ENCODE data around the gene GYPC. TPM values are rescaled to one million over a fixed set of nuclear protein-coding genes. Genes with fewer than 3 reads are reported as not detected.
A peak's percentile ranks its signal among the peaks of the same experiment; 100 is the strongest.
"Not testable (repeated sequence)": the region's sequence is repeated elsewhere in the genome, so short reads cannot be mapped to it uniquely, and the experiment has no call there.

Gene GYPC
- total RNA-seq, 1 donor from 2014 or later, result 128 TPM

DNA sequence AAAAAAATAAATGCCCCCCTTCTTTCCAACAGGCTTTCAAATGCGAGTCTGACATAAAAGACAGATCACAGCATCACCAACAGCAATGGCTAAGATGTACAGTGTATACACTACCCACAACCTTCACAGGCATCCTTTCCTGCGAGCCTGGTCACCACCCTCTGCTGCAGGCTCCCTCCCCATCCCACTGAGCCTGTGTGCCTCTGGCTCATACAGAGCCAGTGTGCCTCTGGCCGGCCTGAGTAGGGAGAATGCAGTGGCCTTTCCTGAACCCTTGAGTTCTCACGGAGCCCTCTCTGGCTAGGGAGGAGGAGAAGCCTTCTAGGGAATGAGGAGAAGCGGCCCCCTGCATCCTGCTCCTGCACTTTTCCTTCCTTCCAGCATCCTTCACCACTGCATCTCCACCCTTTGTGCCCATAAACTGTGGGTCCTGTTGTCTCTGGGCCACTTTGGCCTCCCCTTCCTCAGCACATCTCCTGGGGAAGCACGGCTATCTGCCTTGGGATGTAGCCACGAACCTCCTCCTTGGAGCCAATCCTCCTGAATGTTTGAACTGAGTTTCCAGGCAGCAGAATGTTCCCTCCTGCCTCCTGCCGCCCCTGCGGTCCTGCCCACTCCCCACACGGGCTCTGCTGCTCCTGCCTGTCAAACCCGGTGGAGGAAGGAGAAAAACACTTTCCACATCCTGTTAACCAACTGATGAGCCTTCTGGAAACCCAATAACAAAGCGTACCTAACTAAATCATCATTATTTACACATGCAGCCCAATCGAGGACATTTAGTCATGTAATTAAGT lies 22.5 kb downstream of the GYPC start:
- H3K4me3 Mint-ChIP-seq (ENCODE audit: low read depth), result no peak overlapping the region
- H3K27ac Mint-ChIP-seq, result peak overlapping the region; percentile 64
- DNase-seq (ENCODE audit: low spot score), result no peak
- intact Hi-C loops (cut with micrococcal nuclease), result no loop called here
- H3K36me3 Mint-ChIP-seq (ENCODE audit: low read depth), result peaks cover 81% of the 10 kb centered on the region
- no peaks in the 10 kb centered on the region for H3K27me3 Mint-ChIP-seq (ENCODE audit: low read depth)
- H3K9me3 Mint-ChIP-seq, result peaks cover 22% of the 10 kb centered on the region
- H3K4me1 Mint-ChIP-seq (ENCODE audit: low read depth), result peaks cover 22% of the 10 kb centered on the region

DNA sequence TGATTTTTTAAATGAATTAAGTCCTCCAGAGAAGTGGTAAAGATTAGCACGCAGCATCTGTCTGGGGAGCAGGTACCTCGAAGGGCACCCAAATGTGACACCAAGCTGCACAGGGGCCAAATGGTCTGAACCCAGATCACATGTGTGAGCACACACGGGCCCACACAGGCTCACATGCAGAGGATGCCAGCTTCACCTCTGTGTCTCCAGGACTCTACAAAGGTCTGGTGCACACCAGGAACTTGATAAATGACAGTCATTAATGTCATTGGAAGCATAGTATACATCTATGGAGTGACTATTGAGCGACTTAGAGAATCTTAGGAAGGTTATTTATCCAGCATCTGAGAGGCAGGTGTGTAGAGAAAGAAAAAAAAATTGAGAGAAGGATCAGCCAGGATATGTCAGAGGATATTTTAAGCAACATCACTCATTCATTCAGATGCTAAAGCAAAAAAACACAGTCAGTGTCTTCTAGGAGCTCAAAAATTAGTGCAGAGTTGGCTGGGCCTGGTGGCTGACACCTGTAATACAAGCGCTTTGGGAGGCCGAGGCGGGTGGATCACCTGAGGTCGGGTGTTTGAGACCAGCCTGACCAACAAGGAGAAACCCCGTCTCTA lies 23.2 kb downstream of the GYPC start:
- Mint-ChIP-seq H3K4me3 (ENCODE audit: low read depth) (no peak overlapping the region), H3K36me3 (ENCODE audit: low read depth) (peaks cover 81% of the 10 kb centered on the region), H3K27ac (no peak overlapping the region), H3K4me1 (ENCODE audit: low read depth) (peaks cover 22% of the 10 kb centered on the region), H3K9me3 (peaks cover 21% of the 10 kb centered on the region), H3K27me3 (ENCODE audit: low read depth) (no peaks in the 10 kb centered on the region)
- intact Hi-C loops (cut with micrococcal nuclease), result no loop called here
- no peak for DNase-seq (ENCODE audit: low spot score)

- Mint-ChIP-seq H3K4me3 (ENCODE audit: low read depth) (no peak overlapping the region), H3K36me3 (ENCODE audit: low read depth) (peaks cover 77% of the 10 kb centered on the region), H3K4me1 (ENCODE audit: low read depth) (peaks cover 13% of the 10 kb centered on the region), H3K9me3 (peaks cover under 1% of the 10 kb centered on the region), H3K27me3 (ENCODE audit: low read depth) (no peaks in the 10 kb centered on the region), H3K27ac (no peak overlapping the region)
- intact Hi-C loops (cut with micrococcal nuclease), result no loop called here
- DNase-seq (ENCODE audit: low spot score), result no peak
Measured at GRCh38 chr2:126681505-126681904, 25.5 kb downstream of the GYPC start.

DNA sequence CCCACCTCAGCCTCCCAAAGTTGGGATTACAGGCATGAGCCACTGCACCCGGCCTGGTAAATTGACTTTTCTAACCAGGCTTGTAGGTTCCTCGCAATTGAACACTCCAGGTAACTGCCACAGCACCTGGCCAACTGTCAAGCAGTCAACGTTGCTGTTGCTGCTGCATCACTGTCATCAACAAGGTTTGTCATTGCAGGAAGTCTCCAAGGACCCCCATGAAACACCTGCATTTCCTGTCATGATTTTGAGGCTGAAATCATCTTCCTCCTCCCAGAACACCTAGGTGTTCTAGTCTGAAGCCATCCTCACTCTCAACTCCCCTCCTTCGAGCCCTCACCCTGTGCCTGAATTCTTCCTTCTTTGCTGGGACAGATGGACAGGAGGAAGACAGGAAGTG lies 29.7 kb downstream of the GYPC start:
- Mint-ChIP-seq H3K36me3 (ENCODE audit: low read depth) (peaks cover 84% of the 10 kb centered on the region), H3K9me3 (peaks cover 16% of the 10 kb centered on the region), H3K4me1 (ENCODE audit: low read depth) (peaks cover 4% of the 10 kb centered on the region), H3K27ac (no peak overlapping the region), H3K4me3 (ENCODE audit: low read depth) (no peak overlapping the region), H3K27me3 (ENCODE audit: low read depth) (no peaks in the 10 kb centered on the region)
- DNase-seq (ENCODE audit: low spot score), result no peak
- intact Hi-C loops (cut with micrococcal nuclease), result no loop called here

- no peak for DNase-seq (ENCODE audit: low spot score)
- peaks cover 87% of the 10 kb centered on the region for H3K36me3 Mint-ChIP-seq (ENCODE audit: low read depth)
- H3K27me3 Mint-ChIP-seq (ENCODE audit: low read depth), result no peaks in the 10 kb centered on the region
- peaks cover 18% of the 10 kb centered on the region for H3K9me3 Mint-ChIP-seq
- intact Hi-C loops (cut with micrococcal nuclease), result no loop called here
- H3K4me1 Mint-ChIP-seq (ENCODE audit: low read depth), result peaks cover 4% of the 10 kb centered on the region
- no peak overlapping the region for H3K4me3 Mint-ChIP-seq (ENCODE audit: low read depth)
- no peak overlapping the region for H3K27ac Mint-ChIP-seq
Measured at GRCh38 chr2:126686286-126686685, 30.3 kb downstream of the GYPC start.

DNA sequence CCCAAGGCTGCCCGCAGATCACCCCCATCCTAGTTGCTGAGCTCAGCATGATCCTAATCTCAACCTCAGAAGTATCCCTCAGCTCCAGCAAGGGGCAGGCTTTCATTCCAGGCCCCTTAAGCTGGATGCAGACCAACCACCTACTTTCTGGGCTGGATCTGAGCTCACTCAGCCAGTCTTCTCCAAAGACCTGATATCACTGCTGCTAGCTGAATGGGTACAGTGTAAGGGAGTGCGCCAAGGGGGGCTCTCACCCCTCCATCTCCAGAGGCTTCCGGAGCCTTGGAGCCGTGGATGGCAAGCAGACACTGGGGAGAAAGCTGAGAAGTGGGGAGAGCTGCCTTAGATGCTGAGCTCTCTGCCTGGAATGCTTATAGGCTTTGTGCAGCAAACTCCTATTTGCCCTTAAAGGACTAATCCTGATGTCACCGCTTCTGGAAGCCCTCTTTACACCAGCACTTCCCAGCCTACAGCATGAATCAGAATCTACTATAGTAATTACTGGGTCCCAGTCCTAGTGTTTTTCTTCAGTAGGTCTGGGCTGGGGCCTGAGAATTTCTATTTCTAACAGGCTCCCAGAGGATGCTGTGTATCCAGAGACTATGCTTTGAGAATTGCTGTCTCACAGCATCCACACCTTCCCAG lies 31.0 kb downstream of the GYPC start:
- Mint-ChIP-seq H3K27ac (no peak overlapping the region), H3K9me3 (peaks cover 18% of the 10 kb centered on the region), H3K4me3 (ENCODE audit: low read depth) (no peak overlapping the region), H3K36me3 (ENCODE audit: low read depth) (peaks cover 88% of the 10 kb centered on the region), H3K4me1 (ENCODE audit: low read depth) (peaks cover 4% of the 10 kb centered on the region), H3K27me3 (ENCODE audit: low read depth) (no peaks in the 10 kb centered on the region)
- intact Hi-C loops (cut with micrococcal nuclease), result no loop called here
- no peak for DNase-seq (ENCODE audit: low spot score)

DNA sequence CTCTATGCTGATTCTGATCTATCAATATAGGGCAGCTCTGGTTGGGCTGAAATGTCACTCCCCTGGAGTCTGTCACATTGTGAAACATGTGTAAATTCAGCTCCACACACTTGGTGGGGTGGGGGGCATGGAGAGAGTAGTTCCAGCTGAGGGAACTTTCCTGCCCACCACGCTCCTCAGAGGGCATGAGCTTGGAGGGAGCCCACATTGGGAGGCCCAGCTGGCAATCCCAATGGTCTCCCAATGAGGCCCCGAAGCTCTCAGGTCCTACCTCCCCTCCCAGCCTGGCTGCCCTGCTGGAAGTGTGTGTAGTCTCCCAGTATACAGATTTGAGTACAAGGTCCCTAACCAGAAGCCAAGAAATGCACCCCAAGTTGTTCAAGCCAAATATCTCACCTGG lies 31.5 kb downstream of the GYPC start:
- H3K4me1 Mint-ChIP-seq (ENCODE audit: low read depth), result peaks cover 4% of the 10 kb centered on the region
- no peak overlapping the region for H3K27ac Mint-ChIP-seq
- peaks cover 92% of the 10 kb centered on the region for H3K36me3 Mint-ChIP-seq (ENCODE audit: low read depth)
- H3K4me3 Mint-ChIP-seq (ENCODE audit: low read depth), result no peak overlapping the region
- peaks cover 23% of the 10 kb centered on the region for H3K9me3 Mint-ChIP-seq
- no peak for DNase-seq (ENCODE audit: low spot score)
- intact Hi-C loops (cut with micrococcal nuclease), result no loop called here
- H3K27me3 Mint-ChIP-seq (ENCODE audit: low read depth), result no peaks in the 10 kb centered on the region

- H3K9me3 Mint-ChIP-seq, result peaks cover 32% of the 10 kb centered on the region
- H3K4me1 Mint-ChIP-seq (ENCODE audit: low read depth); intact Hi-C loops (cut with micrococcal nuclease); H3K4me3 Mint-ChIP-seq (ENCODE audit: low read depth); DNase-seq (ENCODE audit: low spot score); H3K27ac Mint-ChIP-seq; H3K27me3 Mint-ChIP-seq (ENCODE audit: low read depth): not testable (repeated sequence)
- peaks cover 92% of the 10 kb centered on the region for H3K36me3 Mint-ChIP-seq (ENCODE audit: low read depth)
Measured at GRCh38 chr2:126688594-126688993, 32.6 kb downstream of the GYPC start.

GRCh38 chr2:126692241-126692640 lies 36.3 kb downstream of the GYPC start:
- intact Hi-C loops (cut with micrococcal nuclease); H3K4me3 Mint-ChIP-seq (ENCODE audit: low read depth): not testable (repeated sequence)
- H3K9me3 Mint-ChIP-seq, result peaks cover 32% of the 10 kb centered on the region

GRCh38 chr2:126692934-126693592 lies 37.1 kb downstream of the GYPC start:
- H3K27ac Mint-ChIP-seq; H3K4me3 Mint-ChIP-seq (ENCODE audit: low read depth); intact Hi-C loops (cut with micrococcal nuclease); DNase-seq (ENCODE audit: low spot score); H3K4me1 Mint-ChIP-seq (ENCODE audit: low read depth); H3K27me3 Mint-ChIP-seq (ENCODE audit: low read depth): not testable (repeated sequence)
- Mint-ChIP-seq H3K36me3 (ENCODE audit: low read depth) (peaks cover 95% of the 10 kb centered on the region), H3K9me3 (peaks cover 32% of the 10 kb centered on the region)

More at GRCh38 chr2:126692241-126692640, 36.3 kb downstream of the GYPC start:
- not testable (repeated sequence) for H3K27me3 Mint-ChIP-seq (ENCODE audit: low read depth); DNase-seq (ENCODE audit: low spot score); H3K27ac Mint-ChIP-seq; H3K4me1 Mint-ChIP-seq (ENCODE audit: low read depth)
- peaks cover 96% of the 10 kb centered on the region for H3K36me3 Mint-ChIP-seq (ENCODE audit: low read depth)

GRCh38 chr2:126696644-126697520 lies 40.9 kb downstream of the GYPC start:
- Mint-ChIP-seq H3K9me3 (peaks cover 14% of the 10 kb centered on the region), H3K4me3 (ENCODE audit: low read depth) (no peak overlapping the region), H3K4me1 (ENCODE audit: low read depth) (peaks cover 6% of the 10 kb centered on the region), H3K36me3 (ENCODE audit: low read depth) (peaks cover 84% of the 10 kb centered on the region), H3K27me3 (ENCODE audit: low read depth) (no peaks in the 10 kb centered on the region), H3K27ac (no peak overlapping the region)
- intact Hi-C loops (cut with micrococcal nuclease), result no loop called here
- DNase-seq (ENCODE audit: low spot score), result no peak

DNA sequence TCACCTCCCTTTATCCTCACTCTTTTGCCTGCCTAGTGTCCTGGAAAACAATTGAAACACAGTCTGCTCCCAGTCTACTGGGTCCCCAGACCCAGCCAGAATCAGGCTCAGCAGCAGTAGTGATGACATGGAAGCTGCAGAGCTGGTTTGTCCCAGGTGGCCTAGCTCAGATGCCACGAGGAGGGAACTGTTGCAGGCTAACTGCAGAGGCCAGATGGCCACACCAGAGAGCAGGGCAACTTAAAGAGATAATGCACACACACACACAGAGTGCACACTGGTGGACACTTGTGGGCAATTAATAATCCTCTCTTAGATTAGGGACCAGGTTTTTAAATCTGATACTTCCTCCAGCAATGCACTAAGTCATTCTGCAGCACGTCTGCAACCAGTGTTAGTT lies 42.4 kb downstream of the GYPC start:
- intact Hi-C loops (cut with micrococcal nuclease), result no loop called here
- no peak overlapping the region for H3K27ac Mint-ChIP-seq
- peaks cover 69% of the 10 kb centered on the region for H3K36me3 Mint-ChIP-seq (ENCODE audit: low read depth)

More for the DNA sequence above, 42.4 kb downstream of the GYPC start:
- Mint-ChIP-seq H3K4me3 (ENCODE audit: low read depth) (no peak overlapping the region), H3K27me3 (ENCODE audit: low read depth) (no peaks in the 10 kb centered on the region), H3K4me1 (ENCODE audit: low read depth) (peaks cover 6% of the 10 kb centered on the region), H3K9me3 (no peaks in the 10 kb centered on the region)
- DNase-seq (ENCODE audit: low spot score), result no peak

Measured in activated T-helper 2 cell treated with anti-CD3 and anti-CD28 coated beads, Interferon-gamma antibody, Interleukin-2, Interleukin-4, amounts not matched to agents 10 μg/mL and 5 μg/mL and 100 μg/mL, durations not matched to agents 14 hours and 24 hours and 36 hours (primary cell).